Fibroblast of the aortic adventitia (primary cell): ENCODE data around the gene RASGEF1C. TPM values are rescaled to one million over a fixed set of nuclear protein-coding genes. Genes with fewer than 3 reads are reported as not detected.
A peak's percentile ranks its signal among the peaks of the same experiment; 100 is the strongest.

ENCODE experiments used
- DNase-seq: peaks from one replicate; pipeline ENCODE4 v3.0.0-alpha.2; 2010; ENCODE audit warnings: low read depth
- H3K4me3 ChIP-seq: 2 replicates; pipeline ENCODE4 v1.5.1; 2011; ENCODE audit warnings: low read depth, mild to moderate bottlenecking, control low read depth, low read length, moderate library complexity
- total RNA-seq: library from RNA; depleted of rRNA; stranded (reverse); fragments of >200 nt; gene quantifications from 2 replicates; pipeline ENCODE4 v1.2.3, GENCODE V29; 2012; ENCODE audit warnings: low replicate concordance
- TF ChIP-seq, protein P1 (sequence below): IDR thresholded peaks from 2 replicates; pipeline ENCODE4 v1.5.1; 2011; ENCODE audit warnings: mild to moderate bottlenecking, low read length, control low read depth, inconsistent platforms; ENCODE audit not compliant: insufficient read depth

The RASGEF1C gene
- total RNA-seq, 1 donor: not detected

DNA sequence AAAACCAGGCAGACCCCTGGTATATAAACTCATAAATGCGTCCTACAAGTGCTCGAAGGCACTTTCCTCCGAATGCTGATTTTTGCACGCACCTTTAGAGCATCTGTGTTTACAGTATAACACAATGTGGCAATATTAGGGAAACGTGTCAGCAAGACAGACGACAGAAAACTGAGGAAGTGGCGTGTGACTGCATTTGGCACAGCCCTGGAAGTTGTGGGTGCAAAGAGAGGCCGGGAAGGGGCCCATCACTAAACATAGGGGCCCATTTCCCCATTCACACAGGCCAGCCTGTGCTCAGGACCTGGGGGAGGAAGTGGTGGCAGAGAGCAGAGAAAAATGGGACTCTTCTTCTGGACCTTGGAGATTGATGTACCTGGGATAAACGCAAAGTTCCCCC lies 48.2 kb downstream of the RASGEF1C start:
- TF ChIP-seq, protein P1, sequence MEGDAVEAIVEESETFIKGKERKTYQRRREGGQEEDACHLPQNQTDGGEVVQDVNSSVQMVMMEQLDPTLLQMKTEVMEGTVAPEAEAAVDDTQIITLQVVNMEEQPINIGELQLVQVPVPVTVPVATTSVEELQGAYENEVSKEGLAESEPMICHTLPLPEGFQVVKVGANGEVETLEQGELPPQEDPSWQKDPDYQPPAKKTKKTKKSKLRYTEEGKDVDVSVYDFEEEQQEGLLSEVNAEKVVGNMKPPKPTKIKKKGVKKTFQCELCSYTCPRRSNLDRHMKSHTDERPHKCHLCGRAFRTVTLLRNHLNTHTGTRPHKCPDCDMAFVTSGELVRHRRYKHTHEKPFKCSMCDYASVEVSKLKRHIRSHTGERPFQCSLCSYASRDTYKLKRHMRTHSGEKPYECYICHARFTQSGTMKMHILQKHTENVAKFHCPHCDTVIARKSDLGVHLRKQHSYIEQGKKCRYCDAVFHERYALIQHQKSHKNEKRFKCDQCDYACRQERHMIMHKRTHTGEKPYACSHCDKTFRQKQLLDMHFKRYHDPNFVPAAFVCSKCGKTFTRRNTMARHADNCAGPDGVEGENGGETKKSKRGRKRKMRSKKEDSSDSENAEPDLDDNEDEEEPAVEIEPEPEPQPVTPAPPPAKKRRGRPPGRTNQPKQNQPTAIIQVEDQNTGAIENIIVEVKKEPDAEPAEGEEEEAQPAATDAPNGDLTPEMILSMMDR: no peak
- H3K4me3 ChIP-seq: no peak overlapping the region
- no peak for DNase-seq

DNA sequence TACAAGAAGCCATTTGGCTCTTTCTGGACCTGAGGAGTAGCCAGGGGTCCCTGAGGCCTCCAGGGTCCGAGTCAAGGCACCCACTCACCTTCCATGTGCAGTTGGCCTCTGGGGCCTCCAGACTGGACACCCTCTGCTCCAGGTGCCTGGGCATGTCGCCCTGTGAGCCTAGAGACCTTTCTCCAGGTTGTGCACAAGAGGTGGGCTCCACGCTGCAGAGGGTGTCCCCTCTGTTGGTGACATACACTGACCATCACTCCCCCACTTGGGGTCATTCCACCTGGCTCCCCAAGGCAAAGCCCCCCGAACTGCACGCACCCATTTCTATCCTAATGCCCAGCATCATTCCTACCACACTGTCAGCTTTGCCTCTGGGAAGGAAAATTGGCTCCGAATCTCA lies 48.8 kb downstream of the RASGEF1C start:
- no peak for DNase-seq
- TF ChIP-seq, protein P1: no peak
- H3K4me3 ChIP-seq: no peak overlapping the region

DNA sequence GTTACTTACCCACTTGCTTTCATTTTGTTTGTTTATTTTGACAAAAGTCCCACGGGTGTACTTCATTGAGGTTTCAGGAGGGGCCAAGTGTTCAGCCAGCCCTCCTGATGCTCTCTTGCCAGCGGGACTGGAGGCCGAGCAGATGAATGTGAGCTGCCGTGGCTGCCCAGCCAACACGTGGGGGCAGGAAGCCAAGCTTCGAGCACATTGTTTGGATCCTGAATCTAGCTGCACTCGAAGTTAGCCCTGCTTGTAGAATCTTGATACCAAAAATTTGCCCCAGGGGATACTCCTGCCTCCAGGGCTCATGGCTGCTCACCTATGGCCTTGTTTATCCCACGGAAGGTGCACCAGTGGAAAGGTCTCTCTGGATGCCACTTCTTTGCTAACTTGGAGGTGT lies 49.3 kb downstream of the RASGEF1C start:
- TF ChIP-seq, protein P1: no peak
- no peak overlapping the region for H3K4me3 ChIP-seq
- DNase-seq: peak; percentile 21

DNA sequence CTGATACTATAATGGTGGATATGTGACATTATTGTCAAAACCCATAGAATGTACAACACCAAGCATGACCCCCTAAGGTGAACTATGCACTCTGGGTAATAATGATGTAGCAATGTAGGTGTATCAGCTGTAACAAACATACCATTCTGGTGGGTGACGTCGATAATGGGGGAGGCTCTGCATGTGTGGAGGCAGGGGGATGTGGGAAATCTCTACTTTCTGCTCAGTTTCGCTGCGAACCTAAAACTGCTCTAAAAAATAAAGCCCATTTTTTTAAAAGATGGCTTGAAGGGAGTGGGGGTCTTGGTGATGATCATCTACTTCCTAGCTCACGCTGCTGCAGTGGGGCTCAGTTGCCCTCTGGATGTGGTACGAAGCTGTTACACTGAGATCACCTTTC lies 51.1 kb downstream of the RASGEF1C start:
- DNase-seq: no peak
- TF ChIP-seq, protein P1: no peak
- H3K4me3 ChIP-seq: no peak overlapping the region

DNA sequence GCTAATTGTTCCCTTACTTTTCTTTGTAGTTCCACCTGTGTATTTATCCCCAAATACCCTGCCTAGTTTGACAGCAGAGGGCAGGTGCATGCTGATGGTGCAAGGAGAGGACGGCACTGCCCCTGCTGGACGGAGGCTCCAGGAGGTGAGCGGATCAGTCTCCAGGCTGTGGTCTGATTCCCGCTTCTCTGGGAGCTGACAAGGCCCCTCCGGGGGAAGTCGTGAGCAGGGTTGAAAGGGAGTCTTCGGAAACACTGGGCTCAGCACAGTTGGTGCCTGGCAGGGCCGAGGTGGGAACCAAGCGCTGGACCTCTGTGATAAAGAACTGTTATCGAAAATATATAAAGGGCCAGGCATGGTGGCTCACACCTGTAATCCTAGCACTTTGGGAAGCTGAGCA lies 52.9 kb downstream of the RASGEF1C start:
- DNase-seq: no peak
- TF ChIP-seq, protein P1: no peak
- H3K4me3 ChIP-seq: no peak overlapping the region

DNA sequence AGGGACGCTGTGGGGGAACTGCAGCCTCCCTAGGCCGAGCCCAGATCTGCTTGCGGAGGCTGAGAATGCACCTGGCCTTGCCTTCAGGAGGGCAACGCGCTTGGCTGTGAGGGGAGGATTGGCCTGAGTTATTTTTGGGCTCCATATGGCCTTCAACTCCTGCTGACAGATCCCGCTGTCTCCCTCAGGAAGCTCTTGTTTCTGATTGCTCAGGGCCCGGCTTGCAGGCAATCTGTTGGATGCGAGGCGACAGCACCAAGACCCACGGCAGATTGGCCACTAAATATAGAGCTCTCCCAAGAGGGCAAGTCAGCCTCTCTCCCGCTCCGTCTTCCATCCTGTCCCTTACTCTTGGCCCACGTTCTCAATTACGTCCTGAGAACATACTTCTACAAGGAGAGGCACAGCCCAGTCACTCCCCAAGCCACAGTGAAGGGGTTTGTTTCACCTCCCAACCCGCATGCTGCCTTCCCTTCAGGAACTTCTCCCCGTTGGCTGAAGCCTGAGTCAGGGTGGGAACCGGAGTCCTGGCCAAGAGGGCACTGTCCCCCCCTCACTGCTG lies 53.6 kb downstream of the RASGEF1C start:
- H3K4me3 ChIP-seq: no peak overlapping the region
- no peak for DNase-seq
- TF ChIP-seq, protein P1: no peak

DNA sequence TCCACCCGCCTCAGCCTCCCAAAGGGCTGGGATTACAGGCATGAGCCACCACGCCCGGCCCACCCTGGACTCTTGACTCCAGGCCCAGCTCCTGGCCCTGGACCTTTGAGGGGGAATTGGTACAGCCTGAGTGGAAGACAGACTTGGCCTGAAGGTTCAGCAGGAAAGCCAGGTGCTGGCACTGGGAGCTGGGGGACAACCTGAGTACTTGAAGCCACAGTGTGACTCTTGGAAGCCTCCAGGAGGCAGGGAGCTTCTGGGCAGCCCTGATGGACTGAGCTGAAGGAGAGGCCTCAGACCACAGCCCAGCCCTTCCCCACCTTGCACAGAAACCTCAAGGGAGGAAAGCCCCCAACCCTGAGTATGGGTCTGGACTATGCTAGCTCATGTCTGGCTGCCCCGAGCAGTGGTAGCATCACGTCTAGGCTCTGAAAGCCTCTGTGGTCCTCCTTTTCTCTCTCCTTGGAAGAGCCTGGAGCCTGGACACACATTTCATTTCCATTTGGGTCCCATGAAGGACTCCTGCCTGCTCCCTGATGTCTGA lies 54.1 kb downstream of the RASGEF1C start:
- H3K4me3 ChIP-seq: no peak overlapping the region
- TF ChIP-seq, protein P1: no peak
- DNase-seq: no peak
